Thoracic aorta (tissue), 2 donors: ENCODE results near the gene PPFIBP1. TPM values are rescaled to one million over a fixed set of nuclear protein-coding genes. Genes with fewer than 3 reads are reported as not detected.

Source experiments
- ATAC-seq: fragments of 150-250 bp; one replicate; pipeline ENCODE4 v1.8.0; 2017; ENCODE audit warnings: low read depth; ENCODE audit not compliant: insufficient number of reproducible peaks, low FRiP score
- DNase-seq: peaks from one replicate; pipeline ENCODE4 v3.0.0-alpha.2; 2020; ENCODE audit warnings: low spot score
- H3K27ac ChIP-seq, 2 donors: fragments of 200-600 bp; sonication (generic); 1 replicate in 1 of 2; 2 replicates in 1 of 2; pipeline ENCODE4 v1.5.1; 2016; ENCODE audit warnings: mild to moderate bottlenecking in 2 of 2, moderate library complexity in 2 of 2
- H3K27me3 ChIP-seq: fragments of 200-600 bp; sonication (generic); replicated peaks from 2 replicates; pipeline ENCODE4 v1.6.0; 2016; ENCODE audit warnings: mild to moderate bottlenecking; ENCODE audit not compliant: insufficient read depth
- H3K36me3 ChIP-seq: fragments of 200-600 bp; sonication (generic); one replicate; pipeline ENCODE4 v1.5.1; 2016
- H3K4me1 ChIP-seq, 2 donors: fragments of 200-600 bp; sonication (generic); 1 replicate in 1 of 2; 2 replicates in 1 of 2; pipeline versions ENCODE4 v1.5.1 to v1.6.0; 2016; ENCODE audit warnings: low read depth in 2 of 2, mild to moderate bottlenecking in 1 of 2; ENCODE audit not compliant: control insufficient read depth in 1 of 2
- H3K4me3 ChIP-seq: fragments of 200-600 bp; sonication (generic); 2 replicates; pipeline ENCODE4 v1.5.1; 2016; ENCODE audit warnings: mild to moderate bottlenecking
- H3K9me3 ChIP-seq: fragments of 200-600 bp; sonication (generic); 2 replicates; pipeline ENCODE4 v1.5.1; 2016
- CTCF ChIP-seq: fragments of 200-600 bp; sonication (generic); IDR thresholded peaks from one replicate; pipeline ENCODE4 v1.5.1; 2019; ENCODE audit warnings: antibody characterized with exemption
- total RNA-seq, 2 donors: library from RNA; depleted of rRNA; stranded (reverse); fragments of >200 nt; gene quantifications; one replicate each; pipeline versions ENCODE4 v1.1.0 to v1.2.3, GENCODE V29; 2016

PPFIBP1 gene
- total RNA-seq, 2 donors from 2014 or later, result 103 to 232 TPM

- H3K27ac ChIP-seq, result peak overlapping the region; percentile 32 to 69
- no peak for TF ChIP-seq CTCF
Observed at GRCh38 chr12:27504507-27504906, 19.5 kb upstream of the PPFIBP1 start.

GRCh38 chr12:27505109-27505508 lies 18.9 kb upstream of the PPFIBP1 start:
- ATAC-seq (peak; percentile 72), DNase-seq (no peak)
- no peaks in the 10 kb centered on the region for H3K9me3 ChIP-seq
- H3K27me3 ChIP-seq, result no peaks in the 10 kb centered on the region
- H3K36me3 ChIP-seq, result no peaks in the 10 kb centered on the region
- no peak for TF ChIP-seq CTCF
- peak overlapping the region; percentile 23 for H3K4me3 ChIP-seq
- H3K4me1 ChIP-seq, result peaks cover 11 to 30% of the 10 kb centered on the region in 2 donors
- H3K27ac ChIP-seq, result peak overlapping the region; percentile 50 to 69

More at GRCh38 chr12:27504507-27504906, 19.5 kb upstream of the PPFIBP1 start:
- Histone ChIP-seq H3K4me3 (no peak overlapping the region), H3K9me3 (no peaks in the 10 kb centered on the region), H3K36me3 (no peaks in the 10 kb centered on the region), H3K4me1 (peaks cover 11 to 30% of the 10 kb centered on the region in 2 donors), H3K27me3 (no peaks in the 10 kb centered on the region)
- no peak for DNase-seq
- ATAC-seq, result no peak

- H3K27ac ChIP-seq, result peak overlapping the region; percentile 50 to 69
- no peak for TF ChIP-seq CTCF
- H3K9me3 ChIP-seq, result no peaks in the 10 kb centered on the region
- DNase-seq, result no peak
- ATAC-seq, result no peak
- no peaks in the 10 kb centered on the region for H3K27me3 ChIP-seq
- H3K36me3 ChIP-seq, result no peaks in the 10 kb centered on the region
- peaks cover 11 to 34% of the 10 kb centered on the region in 2 donors for H3K4me1 ChIP-seq
- no peak overlapping the region for H3K4me3 ChIP-seq
Observed at GRCh38 chr12:27505761-27506160, 18.2 kb upstream of the PPFIBP1 start.

- Histone ChIP-seq H3K27me3 (no peaks in the 10 kb centered on the region), H3K4me3 (no peak overlapping the region), H3K36me3 (no peaks in the 10 kb centered on the region), H3K4me1 (peaks cover 21 to 43% of the 10 kb centered on the region in 2 donors), H3K27ac (no peak overlapping the region), H3K9me3 (no peaks in the 10 kb centered on the region)
- ATAC-seq, result no peak
- TF ChIP-seq CTCF, result no peak
- no peak for DNase-seq
Observed at GRCh38 chr12:27506645-27507189, 17.3 kb upstream of the PPFIBP1 start.

GRCh38 chr12:27508736-27509431 lies 15.1 kb upstream of the PPFIBP1 start:
- Histone ChIP-seq H3K27ac (no peak overlapping the region), H3K9me3 (no peaks in the 10 kb centered on the region), H3K4me1 (peaks cover 22 to 40% of the 10 kb centered on the region in 2 donors), H3K4me3 (no peak overlapping the region), H3K36me3 (no peaks in the 10 kb centered on the region), H3K27me3 (no peaks in the 10 kb centered on the region)
- DNase-seq (no peak), ATAC-seq (no peak)
- no peak for TF ChIP-seq CTCF
